Gastrocnemius medialis (tissue), 4 donors: Measurements from ENCODE around the gene SSPN.

Experiments used
- CTCF ChIP-seq, 5 experiments: fragments of 450-650 bp in 3 of 5; fragments of 200-600 bp in 2 of 5; sonication (generic) in 2 of 5; IDR thresholded peaks in 4 of 5; conservative IDR thresholded peaks in 1 of 5; 1 replicate in 4 of 5; 2 replicates in 1 of 5; pipeline ENCODE4 v1.5.1; 2016 to 2019; ENCODE audit warnings: antibody characterized with exemption in 5 of 5, mild to moderate bottlenecking in 3 of 5, moderate library complexity in 3 of 5
- POLR2A ChIP-seq, 2 donors: fragments of 450-650 bp; IDR thresholded peaks; one replicate each; pipeline ENCODE4 v1.6.1; 2017; ENCODE audit warnings: antibody characterized with exemption in 2 of 2, mild to moderate bottlenecking in 2 of 2, moderate library complexity in 2 of 2

- TF ChIP-seq CTCF (IDR thresholded peaks at IDR 0.05 in 4 of 5, conservative IDR thresholded peaks at IDR 0.05 in 1 of 5) (no peak), POLR2A (IDR thresholded peaks at IDR 0.05) (no peak)
These were observed 24.4 kb downstream of the SSPN start for GRCh38 chr12:26219736-26220135.
